SK-N-MC (cell line): ENCODE data around the gene CFAP221.

Source experiments
- EZH2 ChIP-seq: fragments of 200-600 bp; sonication (generic); IDR thresholded peaks from one replicate; pipeline ENCODE4 v1.6.1; 2017; ENCODE audit warnings: antibody characterized with exemption
- POLR2AphosphoS5 ChIP-seq: IDR thresholded peaks from 2 replicates; pipeline ENCODE4 v1.6.1; 2012; ENCODE audit warnings: mild to moderate bottlenecking, low read depth, low read length, borderline replicate concordance

GRCh38 chr2:119650206-119650605, 106.0 kb downstream of the CFAP221 start:
- TF ChIP-seq EZH2 (no peak), POLR2AphosphoS5 (no peak)
